ENCODE results near the gene ANXA2R. TPM values are rescaled to one million over a fixed set of nuclear protein-coding genes. Genes with fewer than 3 reads are reported as not detected.
A peak's percentile ranks its signal among the peaks of the same experiment; 100 is the strongest.

The ANXA2R gene
- total and polyA plus RNA-seq, 2 of the 13 experiments (the other 11 are each of a cell fraction or from before 2014, with no cell fraction given), result 0.95 to 1.3 TPM

GRCh38 chr5:42994246-42994554 is 45.9 kb downstream of the ANXA2R start:
- H4K20me1 ChIP-seq (ENCODE audit: insufficient read depth, low read length), result no peaks in the 10 kb centered on the region
- ChIA-PET POLR2A (interaction anchor here (0.8 to 6.2 kb wide), 7 partner anchors 14 to 182 kb away, joined by 3 to 43 read pairs (median 6); partner anchors contain the start of gene SELENOP), CTCF (ENCODE audit: low intra/inter-chr PET ratio, low total read pairs) (interaction anchor here (0.8 to 2.7 kb wide), 5 partner anchors 15 to 112 kb away, joined by 3 to 16 read pairs (median 7); partner anchors contain the start of gene ANXA2R)
- WGBS (ENCODE audit: low lambda C conversion rate), result 3% methylated on average over 6 of the region's 6 CpGs
- peak overlapping the region; percentile 75 for H3K4me2 ChIP-seq (ENCODE audit: low read depth, low read length)
- no peaks in the 10 kb centered on the region for H3K79me2 ChIP-seq (ENCODE audit: insufficient read depth, low read length)
- in situ Hi-C loops (cut with HindIII; ENCODE audit: extremely low pct_ligation_motif_present, low pct_unique_long_range_greater_than_20kb), result no loop called here
- DNase-seq (ENCODE audit: low spot score) (no peak), ATAC-seq (no peak), FAIRE-seq (no peak)
- TF ChIP-seq HDAC2 (CRISPR knock-in tag; IDR thresholded peaks at IDR 0.05) (no peak), MEF2D (CRISPR knock-in tag; IDR thresholded peaks at IDR 0.05) (no peak), ZNF570 (CRISPR knock-in tag; IDR thresholded peaks at IDR 0.05; ENCODE audit: borderline replicate concordance) (no peak), MED13 (CRISPR knock-in tag; IDR thresholded peaks at IDR 0.05) (no peak), ADNP (CRISPR knock-in tag; IDR thresholded peaks at IDR 0.05) (no peak), NCOA5 (CRISPR knock-in tag; IDR thresholded peaks at IDR 0.05) (no peak), RBAK (CRISPR knock-in tag; IDR thresholded peaks at IDR 0.05) (no peak), MXD4 (CRISPR knock-in tag; IDR thresholded peaks at IDR 0.05) (no peak), EZH2 (conservative IDR thresholded peaks at IDR 0.05; ENCODE audit: low read depth, low read length) (no peak), ZBTB42 (CRISPR knock-in tag; IDR thresholded peaks at IDR 0.05) (no peak), SOX6 (IDR thresholded peaks at IDR 0.05) (no peak), SOX6 (CRISPR knock-in tag; IDR thresholded peaks at IDR 0.05) (no peak), ZNF20 (CRISPR knock-in tag; IDR thresholded peaks at IDR 0.05) (no peak), ZSCAN30 (CRISPR knock-in tag; IDR thresholded peaks at IDR 0.05) (no peak), NBN (conservative IDR thresholded peaks at IDR 0.05) (no peak)
- H3K9ac ChIP-seq (ENCODE audit: insufficient read depth, low read depth, low read length), result peak overlapping the region; percentile 66
- peaks cover 25% of the 10 kb centered on the region for H3K4me1 ChIP-seq (ENCODE audit: insufficient read depth, low read length)
- peak overlapping the region; percentile 64 for H3K27ac ChIP-seq (ENCODE audit: extremely low read length, insufficient read depth, low read length)
- BruUV-seq (replicated peaks), result no TSS peak
- no peaks in the 10 kb centered on the region for H3K36me3 ChIP-seq (replicated peaks in 1 of 2; ENCODE audit: control insufficient read depth in 1 of 2, insufficient read depth in 2 of 2, low read length in 2 of 2)
- H3K9me3 ChIP-seq (ENCODE audit: low read length), result no peaks in the 10 kb centered on the region
- intact Hi-C loops (cut with micrococcal nuclease; ENCODE audit: unreplicated experiment), result loop anchor here (2.0 kb wide), 3 partner anchors 15 to 81 kb away; partner anchors contain the start of gene ANXA2R
- H3K4me3 ChIP-seq (replicated peaks in 1 of 3; ENCODE audit: insufficient read depth in 1 of 3, low read depth in 2 of 3, low read length in 3 of 3), result peak overlapping the region; percentile 75 to 93 (median 77)
- H3K27me3 ChIP-seq (ENCODE audit: control insufficient read depth in 1 of 2, insufficient read depth in 2 of 2, low read length in 2 of 2), result no peaks in the 10 kb centered on the region
- peak overlapping the region; percentile 81 for H2AFZ ChIP-seq (ENCODE audit: low read length)
